ENCODE measurements around the gene MUC5AC. TPM values are rescaled to one million over a fixed set of nuclear protein-coding genes. Genes with fewer than 3 reads are reported as not detected.
"Not testable (repeated sequence)": the region's sequence is repeated elsewhere in the genome, so short reads cannot be mapped to it uniquely, and the experiment has no call there.

The MUC5AC gene
- total RNA-seq, 2 donors from 2014 or later: not detected

DNA sequence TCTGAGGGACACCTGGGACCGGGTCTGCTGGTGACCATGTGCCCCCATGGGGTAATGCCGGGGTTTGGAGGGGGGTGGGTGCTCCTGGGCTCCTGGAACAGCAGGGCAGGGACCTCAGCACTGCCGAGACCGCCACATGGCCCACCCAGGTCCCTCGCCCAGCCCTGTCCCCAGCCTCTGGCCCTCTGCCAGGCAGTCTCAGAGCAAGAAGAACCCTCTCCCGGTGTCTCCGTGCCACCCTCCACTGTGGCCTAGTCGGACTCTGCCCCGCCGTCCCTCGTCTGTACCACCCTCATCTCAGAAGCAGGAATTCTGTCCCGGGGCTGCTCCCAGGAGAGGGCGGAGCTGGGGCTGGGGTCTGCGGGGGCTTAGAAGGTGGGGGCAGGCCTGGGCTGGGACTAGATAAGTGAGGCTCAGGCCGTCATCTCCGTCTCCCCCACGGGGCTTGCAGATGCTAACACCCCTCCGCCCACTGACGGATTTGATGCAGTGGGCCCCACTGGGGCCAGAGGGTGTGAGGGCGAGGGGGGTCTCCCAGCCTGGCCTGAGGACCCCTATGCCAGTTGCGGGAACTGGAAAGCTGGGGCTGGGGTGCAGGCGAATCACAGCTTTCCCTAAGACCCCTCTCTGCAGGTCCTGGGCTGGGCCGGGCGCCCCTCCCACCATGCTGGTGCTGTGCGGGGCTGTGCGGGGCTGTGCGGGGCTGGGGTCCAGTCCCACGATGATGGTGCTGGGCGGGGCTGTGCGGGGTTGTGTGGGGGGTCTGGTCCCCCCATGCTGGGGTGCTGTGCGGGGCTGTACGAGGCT lies 1.1 kb downstream of the MUC5AC start:
- no peaks in the 10 kb centered on the region for H3K4me1 Mint-ChIP-seq
- DNase-seq: peak in 1 of 3 donors; percentile 6
- H3K27me3 Mint-ChIP-seq: no peaks in the 10 kb centered on the region
- no peak overlapping the region for H3K27ac Mint-ChIP-seq
- H3K4me3 Mint-ChIP-seq: no peak overlapping the region
- H3K36me3 Mint-ChIP-seq (ENCODE audit: low read depth): no peaks in the 10 kb centered on the region
- H3K9me3 ChIP-seq (ENCODE audit: control insufficient read depth, low read length, poor library complexity, severe bottlenecking): no peaks in the 10 kb centered on the region
- no peak for ATAC-seq

DNA sequence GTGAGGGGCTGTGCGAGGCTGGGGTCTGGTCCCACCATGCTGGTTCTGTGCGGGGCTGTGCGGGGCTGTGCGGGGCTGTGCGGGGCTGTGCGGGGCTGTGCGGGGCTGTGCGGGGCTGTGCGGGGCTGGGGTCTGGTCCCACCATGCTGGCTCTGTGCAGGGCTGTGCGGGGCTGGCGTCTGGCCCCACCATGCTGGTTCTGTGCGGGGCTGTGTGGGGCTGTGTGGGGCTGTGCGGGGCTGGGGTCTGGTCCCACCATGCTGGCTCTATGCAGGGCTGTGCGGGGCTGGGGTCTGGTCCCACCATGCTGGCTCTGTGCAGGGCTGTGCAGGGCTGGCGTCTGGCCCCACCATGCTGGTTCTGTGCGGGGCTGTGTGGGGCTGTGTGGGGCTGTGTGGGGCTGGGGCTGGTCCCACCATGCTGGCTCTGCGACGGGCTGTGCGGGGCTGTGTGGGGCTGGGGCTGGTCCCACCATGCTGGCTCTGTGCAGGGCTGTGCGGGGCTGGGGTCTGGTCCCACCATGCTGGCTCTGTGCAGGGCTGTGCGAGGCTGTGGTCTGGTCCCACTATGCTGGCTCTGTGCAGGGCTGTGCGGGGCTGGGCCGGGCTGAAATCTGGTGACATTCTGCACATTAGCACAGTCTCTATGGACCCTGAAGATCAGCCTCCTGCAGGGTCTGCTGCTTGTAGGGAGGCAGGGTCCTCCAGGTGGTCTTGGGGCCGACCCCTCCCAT lies 1.9 kb downstream of the MUC5AC start:
- H3K9me3 ChIP-seq (ENCODE audit: control insufficient read depth, low read length, poor library complexity, severe bottlenecking); H3K4me1 Mint-ChIP-seq; DNase-seq; H3K4me3 Mint-ChIP-seq; H3K27me3 Mint-ChIP-seq; H3K27ac Mint-ChIP-seq; H3K36me3 Mint-ChIP-seq (ENCODE audit: low read depth); ATAC-seq: not testable (repeated sequence)

DNA sequence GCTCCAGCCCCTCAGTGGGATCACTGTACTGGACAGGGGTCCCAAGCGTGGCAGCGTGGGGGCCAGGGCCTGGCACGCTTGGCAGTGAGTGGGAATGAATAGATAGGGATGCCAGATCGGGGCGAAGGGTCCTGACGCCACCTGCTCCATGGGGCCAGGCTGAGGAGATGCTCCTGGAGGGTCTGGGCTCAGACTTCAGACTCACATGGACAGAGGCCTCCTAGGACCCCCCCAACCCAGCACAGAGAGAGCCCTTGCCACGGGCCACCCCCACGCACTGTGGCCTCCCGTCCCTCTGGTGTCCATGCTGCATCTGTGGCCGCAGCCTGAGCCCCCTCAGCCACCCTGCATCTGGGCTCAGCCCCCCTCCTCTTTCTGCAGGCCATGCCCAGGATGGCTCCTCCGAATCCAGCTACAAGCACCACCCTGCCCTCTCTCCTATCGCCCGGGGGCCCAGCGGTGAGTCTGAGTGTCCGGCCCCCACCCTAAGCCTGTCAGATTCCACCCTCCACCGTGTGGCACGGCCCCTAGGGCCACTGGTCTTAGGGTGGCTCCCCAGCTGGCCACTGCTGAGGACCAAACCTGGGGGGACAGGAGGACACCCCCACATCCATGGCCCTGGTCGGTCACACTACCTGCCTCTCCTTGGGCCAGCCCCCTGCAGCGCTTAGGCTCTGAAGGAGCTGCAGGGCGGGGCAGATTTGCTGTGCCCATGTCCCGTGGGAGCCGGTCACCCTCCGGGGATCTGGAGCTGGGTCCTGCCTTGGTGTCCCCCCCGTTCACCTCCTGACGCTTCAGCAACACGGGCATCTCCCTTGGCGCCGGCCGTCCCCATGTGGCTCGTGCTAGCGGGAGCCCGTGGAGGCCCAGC lies 2.7 kb downstream of the MUC5AC start:
- ATAC-seq (no peak), DNase-seq (no peak)

DNA sequence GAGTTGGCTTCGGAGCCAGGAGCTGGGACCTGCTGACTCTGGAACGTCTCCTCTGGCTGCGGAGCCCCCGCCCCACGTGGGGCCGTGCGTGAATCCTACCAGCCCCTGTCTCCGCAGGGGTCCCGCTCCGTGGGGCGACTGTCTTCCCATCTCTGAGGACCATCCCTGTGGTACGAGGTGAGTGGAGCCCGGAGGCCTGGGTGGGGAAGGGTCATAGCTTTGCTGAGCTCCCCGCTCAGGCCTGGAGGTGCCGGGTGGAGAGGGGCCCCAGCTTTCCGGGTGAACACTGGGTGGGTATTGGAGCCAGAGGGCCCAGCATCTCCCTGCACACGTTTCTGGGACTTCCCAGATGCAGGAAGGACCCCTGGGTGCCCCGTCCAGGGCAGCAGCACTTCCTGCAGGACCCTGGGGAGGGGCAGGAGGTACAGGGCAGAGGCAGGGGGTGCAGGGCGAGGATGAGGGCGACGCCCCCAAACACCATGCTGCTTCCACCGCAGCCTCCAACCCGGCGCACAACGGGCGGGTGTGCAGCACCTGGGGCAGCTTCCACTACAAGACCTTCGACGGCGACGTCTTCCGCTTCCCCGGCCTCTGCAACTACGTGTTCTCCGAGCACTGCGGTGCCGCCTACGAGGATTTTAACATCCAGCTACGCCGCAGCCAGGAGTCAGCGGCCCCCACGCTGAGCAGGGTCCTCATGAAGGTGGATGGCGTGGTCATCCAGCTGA lies 3.8 kb downstream of the MUC5AC start:
- Mint-ChIP-seq H3K36me3 (ENCODE audit: low read depth) (no peaks in the 10 kb centered on the region), H3K27ac (no peak overlapping the region), H3K4me1 (no peaks in the 10 kb centered on the region), H3K27me3 (no peaks in the 10 kb centered on the region), H3K4me3 (no peak overlapping the region)
- no peaks in the 10 kb centered on the region for H3K9me3 ChIP-seq (ENCODE audit: control insufficient read depth, low read length, poor library complexity, severe bottlenecking)
- no peak for ATAC-seq
- no peak for DNase-seq

More for the DNA sequence above, 2.7 kb downstream of the MUC5AC start:
- no peak overlapping the region for H3K27ac Mint-ChIP-seq
- no peak overlapping the region for H3K4me3 Mint-ChIP-seq
- H3K9me3 ChIP-seq (ENCODE audit: control insufficient read depth, low read length, poor library complexity, severe bottlenecking): no peaks in the 10 kb centered on the region
- no peaks in the 10 kb centered on the region for H3K4me1 Mint-ChIP-seq
- no peaks in the 10 kb centered on the region for H3K27me3 Mint-ChIP-seq
- no peaks in the 10 kb centered on the region for H3K36me3 Mint-ChIP-seq (ENCODE audit: low read depth)

DNA sequence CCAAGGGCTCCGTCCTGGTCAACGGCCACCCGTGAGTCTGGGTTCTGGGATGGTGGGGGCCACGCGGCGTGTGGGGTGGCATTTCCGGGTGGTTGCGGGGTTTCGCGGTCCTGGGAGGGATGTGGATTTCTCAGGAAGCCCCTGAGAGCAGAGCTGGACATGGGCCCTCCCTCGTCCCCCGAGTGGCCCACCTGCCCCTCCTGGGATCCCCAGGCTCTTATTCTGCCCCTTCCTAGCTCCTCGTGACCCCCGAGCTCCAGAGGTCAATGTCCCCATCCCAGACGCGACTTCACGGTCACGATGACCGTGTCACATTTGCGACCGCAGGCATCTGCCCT lies 4.4 kb downstream of the MUC5AC start:
- no peaks in the 10 kb centered on the region for H3K4me1 Mint-ChIP-seq
- DNase-seq: no peak
- ATAC-seq: no peak
- no peaks in the 10 kb centered on the region for H3K9me3 ChIP-seq (ENCODE audit: control insufficient read depth, low read length, poor library complexity, severe bottlenecking)
- H3K36me3 Mint-ChIP-seq (ENCODE audit: low read depth): no peaks in the 10 kb centered on the region
- no peak overlapping the region for H3K4me3 Mint-ChIP-seq
- no peak overlapping the region for H3K27ac Mint-ChIP-seq
- H3K27me3 Mint-ChIP-seq: no peaks in the 10 kb centered on the region

DNA sequence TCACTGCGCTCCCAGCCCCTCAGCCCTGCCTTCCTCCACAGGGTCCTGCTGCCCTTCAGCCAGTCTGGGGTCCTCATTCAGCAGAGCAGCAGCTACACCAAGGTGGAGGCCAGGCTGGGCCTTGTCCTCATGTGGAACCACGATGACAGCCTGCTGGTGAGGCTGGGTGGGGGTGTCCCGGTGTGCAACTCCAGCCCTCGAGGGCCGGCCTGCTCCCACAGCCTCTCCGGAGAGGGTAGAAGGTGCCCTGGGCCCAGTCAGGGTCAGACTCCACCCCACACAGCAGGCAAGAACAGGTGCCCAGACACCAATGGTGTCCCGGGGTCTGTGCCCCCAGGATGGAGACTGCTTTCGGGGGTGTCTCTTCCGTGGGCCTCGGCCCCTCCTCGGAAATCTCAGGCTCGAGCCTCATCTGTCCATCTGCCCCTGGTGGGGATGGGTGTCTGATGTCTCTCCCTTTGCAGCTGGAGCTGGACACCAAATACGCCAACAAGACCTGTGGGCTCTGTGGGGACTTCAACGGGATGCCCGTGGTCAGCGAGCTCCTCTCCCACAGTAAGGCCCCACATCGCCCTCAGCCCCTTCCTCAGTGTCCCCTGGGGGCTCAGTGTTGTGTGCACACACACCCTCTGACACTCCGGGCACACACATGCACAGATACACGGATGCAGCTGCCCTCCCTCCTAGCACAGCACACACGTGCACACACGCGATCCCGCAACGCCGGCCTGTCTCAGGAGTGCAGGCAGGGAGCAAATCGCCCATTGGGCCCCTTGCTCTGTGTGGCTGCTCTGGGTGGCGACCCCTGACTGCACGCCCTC lies 4.9 kb downstream of the MUC5AC start:
- no peaks in the 10 kb centered on the region for H3K9me3 ChIP-seq (ENCODE audit: control insufficient read depth, low read length, poor library complexity, severe bottlenecking)
- Mint-ChIP-seq H3K27ac (no peak overlapping the region), H3K36me3 (ENCODE audit: low read depth) (no peaks in the 10 kb centered on the region), H3K27me3 (no peaks in the 10 kb centered on the region), H3K4me3 (no peak overlapping the region), H3K4me1 (no peaks in the 10 kb centered on the region)
- ATAC-seq (no peak), DNase-seq (no peak)

DNA sequence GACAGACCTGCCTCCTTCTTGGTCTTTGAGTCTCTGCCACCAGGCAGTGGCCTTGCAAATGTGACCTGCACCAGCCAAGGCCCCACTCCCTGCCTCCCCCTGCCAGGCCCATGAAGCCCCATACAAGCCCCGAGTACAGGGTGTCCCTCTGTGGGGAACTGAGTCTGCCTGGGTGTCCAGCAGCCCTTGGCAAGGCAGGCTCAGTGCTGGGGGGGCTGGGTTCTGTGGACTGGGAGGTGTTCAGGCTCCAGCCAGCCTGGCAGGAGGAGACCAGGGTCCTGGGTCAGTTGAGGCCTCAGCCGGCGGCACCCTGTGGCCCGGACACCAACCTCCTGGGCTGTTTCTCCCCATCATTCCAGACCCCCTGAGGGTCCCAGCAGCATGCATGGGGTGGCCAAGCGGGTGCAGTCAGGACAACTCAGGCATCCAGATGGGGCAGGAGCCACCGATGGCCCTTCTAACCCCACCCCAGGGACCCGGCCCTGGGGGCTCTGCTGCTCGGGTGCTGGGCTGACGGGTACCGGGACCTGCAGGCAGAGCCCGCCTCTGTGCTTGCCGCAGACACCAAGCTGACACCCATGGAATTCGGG lies 5.7 kb downstream of the MUC5AC start:
- Mint-ChIP-seq H3K4me3 (no peak overlapping the region), H3K27ac (no peak overlapping the region), H3K27me3 (no peaks in the 10 kb centered on the region), H3K36me3 (ENCODE audit: low read depth) (no peaks in the 10 kb centered on the region), H3K4me1 (no peaks in the 10 kb centered on the region)
- H3K9me3 ChIP-seq (ENCODE audit: control insufficient read depth, low read length, poor library complexity, severe bottlenecking): no peaks in the 10 kb centered on the region
- DNase-seq: no peak
- ATAC-seq: no peak

DNA sequence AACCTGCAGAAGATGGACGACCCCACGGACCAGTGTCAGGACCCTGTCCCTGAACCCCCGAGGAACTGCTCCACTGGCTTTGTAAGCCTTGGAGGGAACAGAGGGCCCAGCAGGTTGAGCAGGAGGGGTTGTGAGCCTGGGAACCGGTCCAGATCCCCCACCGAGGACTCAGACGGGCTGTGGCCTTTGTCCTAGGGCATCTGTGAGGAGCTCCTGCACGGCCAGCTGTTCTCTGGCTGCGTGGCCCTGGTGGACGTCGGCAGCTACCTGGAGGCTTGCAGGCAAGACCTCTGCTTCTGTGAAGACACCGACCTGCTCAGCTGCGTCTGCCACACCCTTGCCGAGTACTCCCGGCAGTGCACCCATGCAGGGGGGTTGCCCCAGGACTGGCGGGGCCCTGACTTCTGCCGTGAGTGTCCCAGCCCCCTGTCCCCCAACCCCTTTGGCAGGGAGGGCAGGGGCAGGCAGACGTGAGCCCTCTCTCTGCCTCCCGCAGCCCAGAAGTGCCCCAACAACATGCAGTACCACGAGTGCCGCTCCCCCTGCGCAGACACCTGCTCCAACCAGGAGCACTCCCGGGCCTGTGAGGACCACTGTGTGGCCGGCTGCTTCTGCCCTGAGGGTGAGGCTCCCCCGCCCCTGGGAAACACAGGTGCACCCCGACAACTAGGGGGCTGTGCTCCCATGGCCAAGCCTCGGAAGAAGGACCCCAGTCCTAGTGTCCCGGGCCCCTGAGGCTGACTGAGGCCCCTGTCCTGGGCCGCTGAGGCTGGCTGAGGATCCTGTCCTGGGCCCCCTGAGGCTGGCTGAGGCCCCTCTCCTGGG lies 6.4 kb downstream of the MUC5AC start:
- Mint-ChIP-seq H3K27ac (no peak overlapping the region), H3K27me3 (no peaks in the 10 kb centered on the region), H3K4me3 (no peak overlapping the region), H3K36me3 (ENCODE audit: low read depth) (no peaks in the 10 kb centered on the region), H3K4me1 (no peaks in the 10 kb centered on the region)
- DNase-seq (no peak), ATAC-seq (no peak)
- H3K9me3 ChIP-seq (ENCODE audit: control insufficient read depth, low read length, poor library complexity, severe bottlenecking): no peaks in the 10 kb centered on the region

DNA sequence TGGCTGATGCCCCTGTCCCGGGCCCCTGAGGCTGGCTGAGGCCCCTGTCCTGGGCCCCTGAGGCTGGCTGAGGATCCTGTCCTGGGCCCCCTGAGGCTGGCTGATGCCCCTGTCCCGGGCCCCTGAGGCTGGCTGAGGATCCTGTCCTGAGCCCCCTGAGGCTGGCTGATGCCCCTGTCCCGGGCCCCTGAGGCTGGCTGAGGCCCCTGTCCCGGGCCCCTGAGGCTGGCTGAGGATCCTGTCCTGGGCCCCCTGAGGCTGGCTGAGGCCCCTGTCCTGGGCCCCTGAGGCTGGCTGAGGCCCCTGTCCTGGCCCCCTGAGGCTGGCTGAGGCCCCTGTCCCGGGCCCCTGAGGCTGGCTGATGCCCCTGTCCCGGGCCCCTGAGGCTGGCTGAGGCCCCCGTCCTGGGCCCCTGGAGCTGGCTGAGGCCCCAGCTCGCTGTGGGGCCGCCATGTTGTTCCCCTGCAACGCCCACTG lies 7.1 kb downstream of the MUC5AC start:
- not testable (repeated sequence) for H3K27ac Mint-ChIP-seq; ATAC-seq; H3K9me3 ChIP-seq (ENCODE audit: control insufficient read depth, low read length, poor library complexity, severe bottlenecking); H3K4me1 Mint-ChIP-seq; DNase-seq; H3K4me3 Mint-ChIP-seq; H3K27me3 Mint-ChIP-seq; H3K36me3 Mint-ChIP-seq (ENCODE audit: low read depth)

DNA sequence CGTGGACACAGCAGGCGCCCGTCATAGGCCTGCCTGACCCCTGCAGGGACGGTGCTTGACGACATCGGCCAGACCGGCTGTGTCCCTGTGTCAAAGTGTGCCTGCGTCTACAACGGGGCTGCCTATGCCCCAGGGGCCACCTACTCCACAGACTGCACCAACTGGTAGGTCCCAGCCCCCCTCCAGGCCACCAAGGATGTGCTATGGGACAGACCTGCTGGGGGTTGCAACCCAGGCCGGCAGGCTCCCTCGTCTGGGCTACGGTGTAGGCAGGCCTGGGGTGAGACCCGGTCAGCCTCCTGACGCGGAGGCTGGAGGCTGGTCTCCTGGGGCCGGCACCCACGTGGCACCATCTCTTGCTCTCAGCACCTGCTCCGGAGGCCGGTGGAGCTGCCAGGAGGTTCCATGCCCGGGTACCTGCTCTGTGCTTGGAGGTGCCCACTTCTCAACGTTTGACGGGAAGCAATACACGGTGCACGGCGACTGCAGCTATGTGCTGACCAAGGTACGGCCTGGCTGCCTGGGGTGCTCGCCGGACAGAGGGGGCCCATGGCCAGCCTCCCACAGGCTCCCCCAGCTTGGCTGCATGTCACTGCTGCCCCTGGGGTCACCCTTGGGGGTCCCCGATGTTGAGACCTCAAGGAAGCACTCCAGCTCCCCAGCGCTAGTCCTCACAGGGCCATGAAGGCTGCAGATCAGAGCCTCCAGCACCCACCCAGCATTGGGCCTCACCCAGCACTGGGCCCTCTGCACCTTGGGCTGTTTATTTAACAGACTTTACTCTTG lies 7.7 kb downstream of the MUC5AC start:
- Mint-ChIP-seq H3K36me3 (ENCODE audit: low read depth) (no peaks in the 10 kb centered on the region), H3K4me1 (no peaks in the 10 kb centered on the region), H3K27me3 (no peaks in the 10 kb centered on the region), H3K4me3 (no peak overlapping the region), H3K27ac (no peak overlapping the region)
- DNase-seq (no peak), ATAC-seq (no peak)
- no peaks in the 10 kb centered on the region for H3K9me3 ChIP-seq (ENCODE audit: control insufficient read depth, low read length, poor library complexity, severe bottlenecking)

DNA sequence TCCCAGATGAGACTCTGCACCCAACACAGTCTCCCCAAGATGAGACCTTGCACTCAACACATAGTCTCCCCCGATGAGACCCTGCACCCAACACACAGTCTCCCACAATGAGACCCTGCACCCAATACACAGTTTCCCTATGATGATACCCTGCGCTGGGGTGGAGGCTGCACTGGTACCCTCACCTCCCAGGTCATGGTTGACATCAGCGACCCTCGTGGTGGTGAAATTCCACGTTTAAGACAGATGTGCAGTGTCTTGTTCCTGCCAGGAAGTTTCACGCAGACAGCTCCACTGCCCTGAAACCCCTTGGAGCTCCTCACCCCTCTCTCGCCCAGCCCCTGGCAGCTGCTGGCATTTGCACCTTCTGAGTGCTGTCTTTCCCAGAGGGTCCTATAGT lies 9.5 kb downstream of the MUC5AC start:
- DNase-seq (no peak), ATAC-seq (no peak)
- H3K4me3 Mint-ChIP-seq: no peak overlapping the region
- no peaks in the 10 kb centered on the region for H3K36me3 Mint-ChIP-seq (ENCODE audit: low read depth)
- H3K4me1 Mint-ChIP-seq: no peaks in the 10 kb centered on the region
- no peak overlapping the region for H3K27ac Mint-ChIP-seq
- H3K9me3 ChIP-seq (ENCODE audit: control insufficient read depth, low read length, poor library complexity, severe bottlenecking): no peaks in the 10 kb centered on the region
- H3K27me3 Mint-ChIP-seq: no peaks in the 10 kb centered on the region
